ENCODE results near the gene ORM2.

Gene ORM2

GRCh38 chr9:114296338-114296737 is 33.3 kb upstream of the ORM2 start:
- no peak for DNase-seq

GRCh38 chr9:114299286-114300152 is 30.1 kb upstream of the ORM2 start:
- no peak for DNase-seq

GRCh38 chr9:114300153-114300845 is 29.4 kb upstream of the ORM2 start:
- DNase-seq: no peak

GRCh38 chr9:114300846-114301797 is 28.5 kb upstream of the ORM2 start:
- DNase-seq: no peak

GRCh38 chr9:114301798-114302565 is 27.7 kb upstream of the ORM2 start:
- DNase-seq: no peak

- DNase-seq: no peak
Observed at GRCh38 chr9:114302727-114303126, 26.9 kb upstream of the ORM2 start.

- DNase-seq: no peak
Observed at GRCh38 chr9:114303571-114303970, 26.1 kb upstream of the ORM2 start.

GRCh38 chr9:114303977-114304376 is 25.7 kb upstream of the ORM2 start:
- peak; percentile 82 to 89 for DNase-seq

GRCh38 chr9:114304416-114305188 is 25.1 kb upstream of the ORM2 start:
- DNase-seq: no peak

- no peak for DNase-seq
Observed at GRCh38 chr9:114307899-114308267, 21.8 kb upstream of the ORM2 start.

- DNase-seq: no peak
Observed at GRCh38 chr9:114308361-114308950, 21.2 kb upstream of the ORM2 start.

GRCh38 chr9:114309096-114309495 is 20.6 kb upstream of the ORM2 start:
- DNase-seq: no peak

- peak in 1 of 2 experiments; percentile 16 for DNase-seq
Observed at GRCh38 chr9:114310471-114311450, 18.9 kb upstream of the ORM2 start.

- DNase-seq: no peak
Observed at GRCh38 chr9:114311571-114312512, 17.8 kb upstream of the ORM2 start.

GRCh38 chr9:114312513-114312875 is 17.2 kb upstream of the ORM2 start:
- DNase-seq: no peak

GRCh38 chr9:114313186-114313585 is 16.5 kb upstream of the ORM2 start:
- no peak for DNase-seq

GRCh38 chr9:114314256-114314867 is 15.3 kb upstream of the ORM2 start:
- peak in 1 of 2 experiments; percentile 24 for DNase-seq
